ENCODE results near the gene GFRA1. TPM values are rescaled to one million over a fixed set of nuclear protein-coding genes. Genes with fewer than 3 reads are reported as not detected.

Gene GFRA1
- total and polyA plus RNA-seq, 2 of the 8 experiments (the other 6 are each of a cell fraction or from before 2014, with no cell fraction given): 1.1 to 2.0 TPM

- TF ChIP-seq CHD7 (IDR thresholded peaks at IDR 0.05; ENCODE audit: insufficient replicate concordance, low read length) (no peak), POU5F1 (IDR thresholded peaks at IDR 0.05; ENCODE audit: low read depth, low read length) (no peak), SP1 (IDR thresholded peaks at IDR 0.05; ENCODE audit: low read depth, low read length) (no peak), RBBP5 (IDR thresholded peaks at IDR 0.05; ENCODE audit: borderline replicate concordance, low read depth, low read length) (no peak), KDM5A (IDR thresholded peaks at IDR 0.05; ENCODE audit: low read length) (no peak), CHD2 (IDR thresholded peaks at IDR 0.05; ENCODE audit: low read length) (no peak), CHD1 (IDR thresholded peaks at IDR 0.05; ENCODE audit: low read depth, low read length) (no peak), CBX5 (IDR thresholded peaks at IDR 0.05; ENCODE audit: low read depth, low read length) (no peak)
- TF ChIP-seq, protein P1, sequence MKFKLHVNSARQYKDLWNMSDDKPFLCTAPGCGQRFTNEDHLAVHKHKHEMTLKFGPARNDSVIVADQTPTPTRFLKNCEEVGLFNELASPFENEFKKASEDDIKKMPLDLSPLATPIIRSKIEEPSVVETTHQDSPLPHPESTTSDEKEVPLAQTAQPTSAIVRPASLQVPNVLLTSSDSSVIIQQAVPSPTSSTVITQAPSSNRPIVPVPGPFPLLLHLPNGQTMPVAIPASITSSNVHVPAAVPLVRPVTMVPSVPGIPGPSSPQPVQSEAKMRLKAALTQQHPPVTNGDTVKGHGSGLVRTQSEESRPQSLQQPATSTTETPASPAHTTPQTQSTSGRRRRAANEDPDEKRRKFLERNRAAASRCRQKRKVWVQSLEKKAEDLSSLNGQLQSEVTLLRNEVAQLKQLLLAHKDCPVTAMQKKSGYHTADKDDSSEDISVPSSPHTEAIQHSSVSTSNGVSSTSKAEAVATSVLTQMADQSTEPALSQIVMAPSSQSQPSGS (IDR thresholded peaks at IDR 0.05; ENCODE audit: low read length): no peak
- TF ChIP-seq, protein P2, sequence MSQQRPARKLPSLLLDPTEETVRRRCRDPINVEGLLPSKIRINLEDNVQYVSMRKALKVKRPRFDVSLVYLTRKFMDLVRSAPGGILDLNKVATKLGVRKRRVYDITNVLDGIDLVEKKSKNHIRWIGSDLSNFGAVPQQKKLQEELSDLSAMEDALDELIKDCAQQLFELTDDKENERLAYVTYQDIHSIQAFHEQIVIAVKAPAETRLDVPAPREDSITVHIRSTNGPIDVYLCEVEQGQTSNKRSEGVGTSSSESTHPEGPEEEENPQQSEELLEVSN (IDR thresholded peaks at IDR 0.05): no peak
Measured at GRCh38 chr10:116139886-116140285, 133.1 kb downstream of the GFRA1 start (continued).
